ENCODE results near the gene RRP1B. TPM values are rescaled to one million over a fixed set of nuclear protein-coding genes. Genes with fewer than 3 reads are reported as not detected.

RRP1B gene
- total RNA-seq, 2 experiments from 2014 or later: 57.5 to 58.3 TPM

Small RNA genes within 50 kb of the gene (microRNA-seq; reads per million reads assigned to microRNA genes)
- not detected for gene MIR6070

Other genes with a start within 250 kb of the RRP1B start
- 10 to 100 TPM; 30.1 to 31.5 TPM for gene SIK1, start 232.4 kb upstream of the RRP1B start, total RNA-seq
- under 1 TPM; 0.18 to 0.24 TPM for gene HSF2BP, start 72 bp upstream of the RRP1B start, total RNA-seq
- gene PDXK, start 59.6 kb downstream of the RRP1B start, total RNA-seq: 100 to 1,000 TPM in 1 of 2 experiments, 10 to 100 TPM in 1; 94.5 to 100 TPM
- gene CSTB, start 116.7 kb downstream of the RRP1B start, total RNA-seq: 10 to 100 TPM; 50.2 to 54.4 TPM
- 10 to 100 TPM; 32.8 to 34.4 TPM for gene RRP1, start 130.0 kb downstream of the RRP1B start, total RNA-seq
- 10 to 100 TPM; 70.4 to 72.5 TPM for gene AGPAT3, start 205.7 kb downstream of the RRP1B start, total RNA-seq

Measured in activated CD8-positive, alpha-beta T cell treated with anti-CD3 and anti-CD28 coated beads, Interleukin-2, amount 10 ng/mL, durations not matched to agents 7 days and 5 days (primary cell).